ENCODE data around the gene NPY4R. TPM values are rescaled to one million over a fixed set of nuclear protein-coding genes. Genes with fewer than 3 reads are reported as not detected.

NPY4R gene
- not detected in 2 replicates for total RNA-seq

DNA sequence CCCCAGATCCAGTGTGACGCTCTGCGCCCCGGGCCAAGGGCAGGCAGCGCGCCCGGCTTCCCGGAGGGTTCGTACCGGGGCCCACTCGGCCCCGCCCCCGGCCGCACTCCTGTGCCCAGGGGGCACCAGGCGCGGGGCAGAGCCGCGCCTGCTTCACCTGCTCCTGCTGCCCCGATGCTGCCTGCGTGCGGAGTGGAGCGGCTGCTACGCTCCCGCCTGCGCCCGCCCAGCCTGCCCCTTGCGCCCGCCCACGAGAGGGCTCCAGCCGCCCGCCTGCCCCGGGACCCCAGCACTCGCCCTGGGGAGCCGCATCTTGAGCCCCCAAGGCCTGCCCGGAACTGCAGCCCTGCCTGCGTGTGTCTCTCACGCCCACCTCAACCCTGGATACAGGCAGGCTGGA, at the start of gene NPY4R:
NPY4R (minus strand) TSS at position 194 of the 400 bp plus-strand sequence. CDS start 3,323 bp downstream, outside the sequence.

Other genes starting within 250 kb of the NPY4R start
- not detected in 2 replicates for gene ANTXRL, start 179.0 kb downstream of the NPY4R start, total RNA-seq
- gene ANXA8L1, start 90.2 kb downstream of the NPY4R start, total RNA-seq = 0.86 and 2.7 TPM in 2 replicates
- gene GPRIN2, start 90.7 kb upstream of the NPY4R start, total RNA-seq = not detected in 2 replicates
- not detected in 2 replicates for gene SYT15, start 113.2 kb upstream of the NPY4R start, total RNA-seq